IMR-90 (cell line): ENCODE results near the gene RNF103. TPM values are rescaled to one million over a fixed set of nuclear protein-coding genes. Genes with fewer than 3 reads are reported as not detected.

Experiments
- ATAC-seq: fragments of 200-7000 bp; cut with Tn5 transposase; 2 replicates; pipeline ENCODE4 v1.9.1; 2020; ENCODE audit warnings: low read depth, mild to moderate bottlenecking, moderate library complexity
- BruUV-seq: library from RNA; stranded (reverse); fragments of 400-500 nt; replicated peaks from 2 replicates; lab custom pipeline; 2021; lab: Mats Ljungman, UMichigan
- CTCF ChIA-PET: fragments of 300-600 bp; formaldehyde crosslinking; extraction: SDS; loops from one replicate; lab custom pipeline; 2021; ENCODE audit warnings: antibody characterized with exemption; lab: Yijun Ruan, JAX
- POLR2A ChIA-PET: fragments of 300-600 bp; sonication (Branson Sonifier 250); formaldehyde crosslinking; loops from one replicate; lab custom pipeline; 2022; ENCODE audit warnings: antibody characterized with exemption; ENCODE audit not compliant: unreplicated experiment; lab: Charles Lee
- DNase-seq: peaks from one replicate; pipeline ENCODE4 v3.0.0; 2013
- H2AFZ ChIP-seq: replicated peaks from 2 replicates; pipeline ENCODE3; 2013; ENCODE audit warnings: low read length, mild to moderate bottlenecking; ENCODE audit not compliant: poor library complexity
- H2AK5ac ChIP-seq: 2 replicates; pipeline ENCODE4 v1.6.1; 2013; ENCODE audit warnings: low read depth, low read length, inconsistent platforms
- H2AK9ac ChIP-seq: replicated peaks from 2 replicates; pipeline ENCODE3; 2013; ENCODE audit warnings: mild to moderate bottlenecking, low read depth, low read length, moderate library complexity; ENCODE audit not compliant: poor library complexity
- H2BK120ac ChIP-seq: 2 replicates; pipeline ENCODE4 v1.6.1; 2013; ENCODE audit warnings: low read depth, low read length, inconsistent platforms
- H2BK15ac ChIP-seq: 3 replicates; pipeline ENCODE4 v1.6.1; 2013; ENCODE audit warnings: low read depth, low read length, inconsistent platforms
- H2BK20ac ChIP-seq: 2 replicates; pipeline ENCODE4 v1.6.1; 2013; ENCODE audit warnings: low read depth, mild to moderate bottlenecking, inconsistent platforms, low read length, moderate library complexity
- H2BK5ac ChIP-seq: 2 replicates; pipeline ENCODE4 v1.6.1; 2013; ENCODE audit warnings: mild to moderate bottlenecking, low read depth, low read length, inconsistent platforms; ENCODE audit not compliant: poor library complexity, severe bottlenecking
- H3K14ac ChIP-seq: replicated peaks from 2 replicates; pipeline ENCODE4 v1.6.1; 2013; ENCODE audit warnings: low read depth, low read length, inconsistent platforms
- H3K18ac ChIP-seq: 2 replicates; pipeline ENCODE4 v1.6.1; 2013; ENCODE audit warnings: low read depth, low read length, control low read depth
- H3K23ac ChIP-seq: 2 replicates; pipeline ENCODE4 v1.6.1; 2013; ENCODE audit warnings: low read depth, low read length, inconsistent platforms
- H3K27ac ChIP-seq: 2 replicates; pipeline ENCODE4 v1.5.1; 2013; ENCODE audit warnings: mild to moderate bottlenecking, control low read depth, low read length; ENCODE audit not compliant: insufficient read depth
- H3K27me3 ChIP-seq: 2 replicates; pipeline ENCODE4 v1.6.1; 2013; ENCODE audit warnings: low read length; ENCODE audit not compliant: control insufficient read depth, insufficient read depth
- H3K36me3 ChIP-seq: 2 replicates; pipeline ENCODE4 v1.6.1; 2013; ENCODE audit warnings: low read length, mixed read lengths; ENCODE audit not compliant: control insufficient read depth, insufficient read depth
- H3K4ac ChIP-seq: 2 replicates; pipeline ENCODE4 v1.6.1; 2013; ENCODE audit warnings: low read depth, low read length, inconsistent platforms
- H3K4me1 ChIP-seq: 2 replicates; pipeline ENCODE4 v1.6.1; 2013; ENCODE audit warnings: low read length, mixed read lengths; ENCODE audit not compliant: control insufficient read depth, insufficient read depth
- H3K4me2 ChIP-seq: 2 replicates; pipeline ENCODE4 v1.6.1; 2013; ENCODE audit warnings: low read depth, mild to moderate bottlenecking, control low read depth, low read length, moderate library complexity
- H3K4me3 ChIP-seq: 2 replicates; pipeline ENCODE4 v1.5.1; 2013; ENCODE audit warnings: low read depth, mild to moderate bottlenecking, control low read depth, low read length, moderate library complexity; ENCODE audit not compliant: insufficient read depth
- H3K56ac ChIP-seq: 2 replicates; pipeline ENCODE4 v1.6.1; 2013; ENCODE audit warnings: low read length, inconsistent platforms; ENCODE audit not compliant: insufficient read depth; ENCODE audit errors: extremely low read depth
- H3K79me1 ChIP-seq, 2 experiments: 2 replicates each; pipeline ENCODE4 v1.6.1; 2013; ENCODE audit warnings: low read length in 2 of 2, inconsistent platforms in 1 of 2, low read depth in 1 of 2
- H3K9ac ChIP-seq: 2 replicates; pipeline ENCODE4 v1.6.1; 2013; ENCODE audit warnings: low read depth, low read length, control low read depth
- H3K9me1 ChIP-seq: 2 replicates; pipeline ENCODE4 v1.6.1; 2013; ENCODE audit warnings: low read length, inconsistent platforms; ENCODE audit not compliant: insufficient read depth
- H3K9me3 ChIP-seq: 2 replicates; pipeline ENCODE4 v1.6.1; 2013; ENCODE audit warnings: low read length; ENCODE audit not compliant: control insufficient read depth, insufficient read depth
- H4K20me1 ChIP-seq: 2 replicates; pipeline ENCODE4 v1.6.1; 2013; ENCODE audit warnings: low read length, inconsistent platforms; ENCODE audit not compliant: insufficient read depth
- H4K5ac ChIP-seq: 2 replicates; pipeline ENCODE4 v1.6.1; 2013; ENCODE audit warnings: mild to moderate bottlenecking, low read depth, low read length, control low read depth
- H4K8ac ChIP-seq, 2 experiments: 2 replicates each; pipeline ENCODE4 v1.6.1; 2013; ENCODE audit warnings: low read depth in 2 of 2, low read length in 2 of 2, control low read depth in 1 of 2, inconsistent platforms in 1 of 2
- H4K91ac ChIP-seq: 2 replicates; pipeline ENCODE4 v1.6.1; 2013; ENCODE audit warnings: low read depth, low read length, inconsistent platforms; ENCODE audit not compliant: insufficient read depth
- CEBPB ChIP-seq: IDR thresholded peaks from 2 replicates; pipeline ENCODE4 v1.6.1; 2012; ENCODE audit warnings: low read depth, low read length, improper control_type of control experiment
- CHD1 ChIP-seq: IDR thresholded peaks from 2 replicates; pipeline ENCODE4 v1.6.1; 2012; ENCODE audit warnings: low read depth, low read length, improper control_type of control experiment
- FOS ChIP-seq: fragments of 150-350 bp; IDR thresholded peaks from 2 replicates; pipeline ENCODE4 v1.6.1; 2016; ENCODE audit warnings: low read depth, low read length
- MAFK ChIP-seq: IDR thresholded peaks from 2 replicates; pipeline ENCODE4 v1.6.1; 2012; ENCODE audit warnings: low read depth, low read length, improper control_type of control experiment
- MAZ ChIP-seq: IDR thresholded peaks from 2 replicates; pipeline ENCODE4 v1.6.1; 2012; ENCODE audit warnings: low read depth, mild to moderate bottlenecking, low read length, improper control_type of control experiment, moderate library complexity, borderline replicate concordance
- MXI1 ChIP-seq: IDR thresholded peaks from 2 replicates; pipeline ENCODE4 v1.6.1; 2012; ENCODE audit warnings: low read depth, mild to moderate bottlenecking, low read length, moderate library complexity, borderline replicate concordance
- RAD21 ChIP-seq: IDR thresholded peaks from 2 replicates; pipeline ENCODE4 v1.6.1; 2012; ENCODE audit warnings: low read length, improper control_type of control experiment
- RCOR1 ChIP-seq: IDR thresholded peaks from 2 replicates; pipeline ENCODE4 v1.6.1; 2012; ENCODE audit warnings: mild to moderate bottlenecking, low read length, improper control_type of control experiment; ENCODE audit not compliant: insufficient replicate concordance
- WGBS, 2 experiments: methylation state at CpG; one replicate each; pipeline versions ENCODE4 v1.1.5 to v1.1.7; 2013; ENCODE audit warnings: missing lambda C conversion rate in 2 of 2; ENCODE audit not compliant: insufficient read length in 1 of 2; ENCODE audit errors: extremely low coverage in 2 of 2; 5-methylcytosine and 5-hydroxymethylcytosine counted together
- dilution Hi-C: fragments of 300-500 bp; cut with HindIII; formaldehyde crosslinking; loops from one replicate; pipeline ENCODE4 v1.14.3; 2018; ENCODE audit warnings: low sequenced_read_pairs; ENCODE audit not compliant: unreplicated experiment
- in situ Hi-C: fragments of 300-500 bp; cut with MboI; formaldehyde crosslinking; loops from 3 replicates; pipeline ENCODE4 v1.14.3; 2019; ENCODE audit warnings: low sequenced_read_pairs, inconsistent platforms, mixed read lengths
- intact Hi-C: fragments of 100-400 bp; cut with micrococcal nuclease; formaldehyde crosslinking; loops from 2 replicates; pipeline ENCODE4 v1.10.0; 2022
- polyA plus RNA-seq, 3 experiments: library from polyadenylated mRNA; depleted of rRNA; stranded (reverse); fragments of >200 nt; gene quantifications; 2 replicates each; pipeline ENCODE4 v1.2.3, GENCODE V29; 2012; ENCODE audit warnings: low replicate concordance in 1 of 3
- total RNA-seq: library from RNA; depleted of rRNA; stranded (reverse); fragments of >200 nt; gene quantifications from 2 replicates; pipeline ENCODE4 v1.2.3, GENCODE V29; 2012
- TF ChIP-seq, protein P1 (sequence below): conservative IDR thresholded peaks from 2 replicates; pipeline ENCODE4 v1.5.1; 2012; ENCODE audit warnings: mild to moderate bottlenecking, low read depth, low read length, improper control_type of control experiment

RNF103 gene
- total and polyA plus RNA-seq, 2 of the 4 experiments (the other 2 are of a cell fraction): 5.6 to 7.2 TPM

GRCh38 chr2:86673011-86673410 lies 49.3 kb upstream of the RNF103 start:
- no peak overlapping the region for H3K9ac ChIP-seq
- H4K8ac ChIP-seq: no peak overlapping the region
- in situ Hi-C loops (no loop called here), dilution Hi-C loops (no loop called here), intact Hi-C loops (no loop called here)
- peaks cover 4% of the 10 kb centered on the region; the same call in 1 of the 2 replicates for H3K27me3 ChIP-seq
- no peaks in the 10 kb centered on the region for H4K20me1 ChIP-seq
- no peaks in the 10 kb centered on the region for H3K36me3 ChIP-seq
- ATAC-seq (no peak), DNase-seq (no peak)
- H3K23ac ChIP-seq: no peak overlapping the region
- TF ChIP-seq FOS: no peak
- TF ChIP-seq RAD21: no peak
- TF ChIP-seq MXI1: no peak
- no peak for TF ChIP-seq RCOR1
- no peak for TF ChIP-seq MAFK
- no peak for TF ChIP-seq CEBPB
- TF ChIP-seq, protein P1, sequence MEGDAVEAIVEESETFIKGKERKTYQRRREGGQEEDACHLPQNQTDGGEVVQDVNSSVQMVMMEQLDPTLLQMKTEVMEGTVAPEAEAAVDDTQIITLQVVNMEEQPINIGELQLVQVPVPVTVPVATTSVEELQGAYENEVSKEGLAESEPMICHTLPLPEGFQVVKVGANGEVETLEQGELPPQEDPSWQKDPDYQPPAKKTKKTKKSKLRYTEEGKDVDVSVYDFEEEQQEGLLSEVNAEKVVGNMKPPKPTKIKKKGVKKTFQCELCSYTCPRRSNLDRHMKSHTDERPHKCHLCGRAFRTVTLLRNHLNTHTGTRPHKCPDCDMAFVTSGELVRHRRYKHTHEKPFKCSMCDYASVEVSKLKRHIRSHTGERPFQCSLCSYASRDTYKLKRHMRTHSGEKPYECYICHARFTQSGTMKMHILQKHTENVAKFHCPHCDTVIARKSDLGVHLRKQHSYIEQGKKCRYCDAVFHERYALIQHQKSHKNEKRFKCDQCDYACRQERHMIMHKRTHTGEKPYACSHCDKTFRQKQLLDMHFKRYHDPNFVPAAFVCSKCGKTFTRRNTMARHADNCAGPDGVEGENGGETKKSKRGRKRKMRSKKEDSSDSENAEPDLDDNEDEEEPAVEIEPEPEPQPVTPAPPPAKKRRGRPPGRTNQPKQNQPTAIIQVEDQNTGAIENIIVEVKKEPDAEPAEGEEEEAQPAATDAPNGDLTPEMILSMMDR: no peak
- TF ChIP-seq CHD1: no peak
- no peak for TF ChIP-seq MAZ
- ChIA-PET POLR2A (no interaction called here), CTCF (no interaction called here)
- no peaks in the 10 kb centered on the region for H3K9me3 ChIP-seq
- no peak overlapping the region for H4K91ac ChIP-seq
- H3K27ac ChIP-seq: no peak overlapping the region
- H2AFZ ChIP-seq: no peak overlapping the region
- H3K4ac ChIP-seq: no peak overlapping the region
- H4K5ac ChIP-seq: no peak overlapping the region
- no peak overlapping the region for H2AK9ac ChIP-seq
- no peak overlapping the region for H2AK5ac ChIP-seq
- no CpG with 5 or more reads among the region's 1 CpG for WGBS, 2 experiments
- H2BK120ac ChIP-seq: no peak overlapping the region
- H3K4me2 ChIP-seq: no peak overlapping the region
- no peak overlapping the region for H2BK20ac ChIP-seq
- no peaks in the 10 kb centered on the region for H3K79me1 ChIP-seq
- H3K4me3 ChIP-seq: no peak overlapping the region
- H3K18ac ChIP-seq: no peak overlapping the region
- no TSS peak for BruUV-seq
- no peaks in the 10 kb centered on the region for H3K9me1 ChIP-seq
- no peaks in the 10 kb centered on the region for H3K4me1 ChIP-seq
- H3K14ac ChIP-seq: no peak overlapping the region
- no peak overlapping the region for H2BK5ac ChIP-seq
- no peak overlapping the region for H3K56ac ChIP-seq
- no peak overlapping the region for H2BK15ac ChIP-seq
